T-helper 17 cell (primary cell): ENCODE data around the gene C1orf210. TPM values are rescaled to one million over a fixed set of nuclear protein-coding genes. Genes with fewer than 3 reads are reported as not detected.

Experiments
- ATAC-seq: fragments of 150-1000 bp; cut with Tn5 transposase; 2 replicates; pipeline ENCODE4 v1.10.0; 2021; ENCODE audit warnings: mild to moderate bottlenecking, moderate library complexity
- DNase-seq, 3 donors: peaks; one replicate each; pipeline versions ENCODE4 v3.0.0 to v3.0.0-alpha.2; 2020 to 2021
- H3K9me3 ChIP-seq: one replicate; pipeline ENCODE4 v1.7.0; 2013; ENCODE audit warnings: low read length, mild to moderate bottlenecking; ENCODE audit not compliant: control insufficient read depth, poor library complexity, severe bottlenecking
- H3K27ac Mint-ChIP-seq: one replicate; pipeline ENCODE4 v1.8.0; 2022; ENCODE audit warnings: mild to moderate bottlenecking, moderate library complexity, mixed read lengths
- H3K27me3 Mint-ChIP-seq: one replicate; pipeline ENCODE4 v1.8.0; 2022; ENCODE audit warnings: mixed read lengths
- H3K36me3 Mint-ChIP-seq: one replicate; pipeline ENCODE4 v1.8.0; 2022; ENCODE audit warnings: low read depth, mixed read lengths
- H3K4me1 Mint-ChIP-seq: one replicate; pipeline ENCODE4 v1.8.0; 2022; ENCODE audit warnings: mild to moderate bottlenecking, mixed read lengths
- H3K4me3 Mint-ChIP-seq: one replicate; pipeline ENCODE4 v1.8.0; 2022; ENCODE audit warnings: mild to moderate bottlenecking, moderate library complexity, mixed read lengths
- total RNA-seq, 4 donors: library from RNA in 2 of 4; stranded (reverse) in 2 of 4; gene quantifications; one replicate each; pipeline ENCODE4 v1.2.3 and lab custom pipeline; 2022 to 2026

Gene C1orf210
- total RNA-seq, 2 donors from 2014 or later, result not detected

DNA sequence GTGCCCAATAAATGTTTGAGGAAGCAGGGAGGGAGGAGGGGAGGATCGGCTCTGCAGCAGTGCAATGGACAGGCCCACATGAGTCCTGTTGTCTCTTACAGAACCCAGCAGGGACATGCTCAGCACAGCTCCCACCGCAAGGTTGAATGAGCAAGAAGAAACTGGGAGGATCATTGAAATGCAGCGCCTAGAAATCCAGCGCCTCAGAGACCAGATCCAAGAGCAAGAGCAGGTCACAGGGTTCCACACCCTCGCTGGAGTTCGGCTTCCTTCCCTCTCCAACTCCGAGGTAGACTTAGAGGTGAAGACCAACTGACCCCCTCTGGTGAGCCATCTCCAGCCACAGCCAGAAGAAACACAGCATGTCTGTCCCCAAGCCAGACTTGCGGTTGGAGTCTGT lies 31.5 kb downstream of the C1orf210 start:
- Mint-ChIP-seq H3K36me3 (no peaks in the 10 kb centered on the region), H3K27ac (no peak overlapping the region), H3K4me1 (peaks cover 5% of the 10 kb centered on the region), H3K4me3 (no peak overlapping the region), H3K27me3 (peaks cover 41% of the 10 kb centered on the region)
- ATAC-seq (no peak), DNase-seq (no peak)
- H3K9me3 ChIP-seq, result no peaks in the 10 kb centered on the region

DNA sequence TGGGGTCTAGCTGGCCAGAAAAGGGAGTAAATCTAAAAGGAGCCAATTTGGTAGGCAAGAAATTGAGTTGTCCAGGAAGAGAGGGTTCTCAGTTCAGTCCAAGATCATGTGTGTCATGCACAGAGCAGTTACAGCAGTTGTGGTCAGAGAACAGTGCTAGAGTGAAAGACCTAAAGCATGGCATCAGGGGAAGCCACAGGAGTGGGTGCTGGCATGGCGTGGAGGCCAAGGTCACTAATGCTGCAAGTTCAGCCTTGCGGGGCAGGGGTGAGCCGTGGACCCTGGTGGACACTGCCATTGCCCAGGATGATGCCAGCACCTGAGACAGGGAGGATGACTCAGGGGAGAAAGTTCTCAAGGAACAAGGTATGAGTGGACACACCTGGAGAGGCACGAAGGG lies 32.2 kb downstream of the C1orf210 start:
- Mint-ChIP-seq H3K36me3 (no peaks in the 10 kb centered on the region), H3K27me3 (peaks cover 41% of the 10 kb centered on the region), H3K27ac (no peak overlapping the region), H3K4me1 (peaks cover 5% of the 10 kb centered on the region), H3K4me3 (no peak overlapping the region)
- ATAC-seq, result no peak
- H3K9me3 ChIP-seq, result no peaks in the 10 kb centered on the region
- no peak for DNase-seq

DNA sequence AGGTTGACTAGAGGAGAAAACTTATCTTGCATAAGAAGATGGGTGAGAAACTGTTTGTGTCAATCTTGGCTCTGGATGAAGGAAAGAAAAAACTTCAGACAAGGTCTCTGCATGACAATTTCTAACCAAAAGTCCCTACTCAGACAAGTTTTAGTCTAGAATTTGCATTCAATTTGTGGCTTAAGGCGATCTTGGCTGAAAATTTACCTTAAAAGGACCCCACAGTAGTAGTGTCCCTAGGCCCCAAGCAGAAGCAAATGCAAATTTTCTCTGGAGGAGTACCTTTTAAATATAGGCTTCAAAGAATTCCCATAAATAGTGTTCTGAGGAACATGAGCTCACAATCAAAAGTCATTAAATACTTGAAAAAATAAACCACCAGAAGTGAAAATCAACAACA lies 33.2 kb downstream of the C1orf210 start:
- no peak overlapping the region for H3K27ac Mint-ChIP-seq
- H3K27me3 Mint-ChIP-seq, result peaks cover 41% of the 10 kb centered on the region
- peaks cover 3% of the 10 kb centered on the region for H3K4me1 Mint-ChIP-seq
- DNase-seq (no peak), ATAC-seq (no peak)
- H3K36me3 Mint-ChIP-seq, result no peaks in the 10 kb centered on the region
- no peak overlapping the region for H3K4me3 Mint-ChIP-seq
- no peaks in the 10 kb centered on the region for H3K9me3 ChIP-seq

DNA sequence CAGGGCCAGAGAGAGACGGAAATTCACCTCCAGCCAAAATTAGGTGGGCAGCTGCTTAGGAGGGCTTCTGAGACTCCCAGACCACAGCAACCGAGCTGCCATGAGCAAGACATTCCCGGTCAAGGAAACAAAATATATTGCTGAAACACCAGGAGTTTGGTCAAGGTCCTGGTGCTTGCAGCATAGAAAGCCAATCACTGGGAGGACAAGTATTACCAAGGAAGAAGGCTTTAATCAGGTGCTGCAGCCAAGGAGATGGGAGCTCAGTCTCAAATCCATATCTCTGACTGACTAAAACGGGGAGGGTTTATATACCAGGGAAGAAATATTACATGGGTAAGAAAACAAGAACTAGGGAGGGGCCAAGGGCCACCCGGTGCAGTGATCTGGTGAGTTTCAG lies 34.4 kb downstream of the C1orf210 start:
- H3K4me1 Mint-ChIP-seq, result no peaks in the 10 kb centered on the region
- no peak overlapping the region for H3K4me3 Mint-ChIP-seq
- peaks cover 38% of the 10 kb centered on the region for H3K27me3 Mint-ChIP-seq
- ATAC-seq (no peak), DNase-seq (no peak)
- no peaks in the 10 kb centered on the region for H3K9me3 ChIP-seq
- peaks cover 2% of the 10 kb centered on the region for H3K36me3 Mint-ChIP-seq
- H3K27ac Mint-ChIP-seq, result no peak overlapping the region

DNA sequence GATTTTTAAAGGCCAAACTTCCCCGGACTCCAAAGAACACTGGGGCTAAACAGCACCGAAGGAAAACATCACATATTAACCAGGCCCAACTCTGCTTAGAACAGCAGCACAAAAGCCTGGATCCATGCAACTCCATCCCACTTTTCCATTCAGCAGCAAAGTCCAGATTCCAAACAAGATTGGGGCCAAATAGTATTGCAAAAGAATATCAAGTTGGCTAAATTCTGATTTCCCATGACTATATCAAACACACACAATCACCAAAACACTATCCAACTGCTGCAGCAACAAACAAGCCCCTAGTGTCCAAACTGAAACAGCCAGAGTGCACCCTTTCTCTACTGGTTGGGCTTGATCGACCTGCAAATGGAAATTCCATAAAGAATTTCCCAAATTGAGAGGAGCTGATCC lies 35.0 kb downstream of the C1orf210 start:
- H3K4me3 Mint-ChIP-seq, result no peak overlapping the region
- no peak for ATAC-seq
- no peak overlapping the region for H3K27ac Mint-ChIP-seq

DNA sequence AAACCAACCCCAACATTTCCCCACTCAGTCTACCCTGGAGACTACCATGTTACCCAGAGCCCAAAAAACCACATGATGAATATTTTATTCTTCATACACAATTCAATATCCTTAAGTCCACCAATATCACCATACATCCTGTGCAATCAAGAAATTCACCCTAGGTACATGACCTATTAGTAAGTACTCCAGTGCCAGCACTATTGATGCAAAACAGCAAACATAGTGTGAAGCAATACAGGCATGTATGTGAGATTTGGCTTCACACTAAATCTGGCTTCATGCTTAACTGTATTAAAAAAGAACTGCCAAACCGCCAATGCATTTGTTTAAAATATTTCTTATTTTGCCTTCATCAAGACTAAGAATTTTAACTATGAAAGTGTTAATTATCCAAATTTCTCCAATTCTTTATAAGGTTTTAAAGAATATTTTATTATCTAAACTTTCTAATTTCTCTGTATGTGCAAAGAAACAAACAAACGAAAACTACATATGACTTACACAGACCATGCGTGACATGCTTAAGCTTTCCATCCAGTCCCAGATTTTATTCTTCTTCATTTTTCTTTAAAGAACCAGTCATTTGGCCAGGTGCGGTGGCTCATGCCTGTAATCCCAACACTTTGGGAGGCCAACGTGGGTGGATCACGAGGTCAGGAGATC lies 38.0 kb downstream of the C1orf210 start:
- ATAC-seq (no peak), DNase-seq (no peak)
- H3K27me3 Mint-ChIP-seq, result peaks cover 36% of the 10 kb centered on the region
- no peak overlapping the region for H3K4me3 Mint-ChIP-seq
- H3K4me1 Mint-ChIP-seq, result no peaks in the 10 kb centered on the region
- no peak overlapping the region for H3K27ac Mint-ChIP-seq
- H3K9me3 ChIP-seq, result no peaks in the 10 kb centered on the region
- H3K36me3 Mint-ChIP-seq, result peaks cover 2% of the 10 kb centered on the region

More for the DNA sequence above, 35.0 kb downstream of the C1orf210 start:
- Mint-ChIP-seq H3K27me3 (peaks cover 44% of the 10 kb centered on the region), H3K36me3 (peaks cover 2% of the 10 kb centered on the region), H3K4me1 (no peaks in the 10 kb centered on the region)
- no peaks in the 10 kb centered on the region for H3K9me3 ChIP-seq
- no peak for DNase-seq

DNA sequence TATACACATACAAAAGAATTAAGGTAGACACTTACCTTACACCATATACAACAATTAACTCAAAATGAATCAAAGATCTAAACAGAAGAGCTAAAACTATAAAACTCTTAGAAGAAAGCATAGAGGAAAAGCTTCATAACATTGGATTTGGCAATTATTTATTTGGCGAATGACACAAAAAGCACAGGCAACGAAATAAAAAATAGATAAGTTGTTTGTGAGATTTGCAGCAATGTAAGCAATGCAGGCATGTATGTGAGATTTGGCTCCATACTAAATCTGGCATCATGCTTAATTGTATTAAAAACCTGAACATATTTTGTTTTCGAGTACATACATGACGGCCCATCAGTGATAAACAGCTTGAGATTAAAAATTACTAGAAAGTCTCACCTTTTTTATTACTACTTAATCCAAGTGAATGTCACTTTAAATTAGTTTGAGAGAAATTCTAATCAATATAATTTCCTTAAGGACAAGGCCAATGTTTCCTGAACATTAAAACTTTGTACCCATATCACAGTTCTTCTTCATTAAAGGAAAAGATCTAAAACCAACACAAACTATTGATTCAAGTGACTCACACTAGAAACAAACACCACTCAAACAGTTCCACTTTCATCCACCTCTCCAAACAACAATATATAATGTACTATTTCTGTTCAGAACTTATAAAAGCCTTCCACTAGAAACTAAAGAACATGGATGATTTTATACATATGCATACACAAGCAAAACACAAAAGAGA lies 38.7 kb downstream of the C1orf210 start:
- H3K27ac Mint-ChIP-seq, result no peak overlapping the region
- ATAC-seq (no peak), DNase-seq (no peak)
- H3K4me3 Mint-ChIP-seq, result no peak overlapping the region
- H3K9me3 ChIP-seq, result no peaks in the 10 kb centered on the region
- peaks cover 4% of the 10 kb centered on the region for H3K36me3 Mint-ChIP-seq
- H3K4me1 Mint-ChIP-seq, result no peaks in the 10 kb centered on the region
- H3K27me3 Mint-ChIP-seq, result peaks cover 37% of the 10 kb centered on the region

DNA sequence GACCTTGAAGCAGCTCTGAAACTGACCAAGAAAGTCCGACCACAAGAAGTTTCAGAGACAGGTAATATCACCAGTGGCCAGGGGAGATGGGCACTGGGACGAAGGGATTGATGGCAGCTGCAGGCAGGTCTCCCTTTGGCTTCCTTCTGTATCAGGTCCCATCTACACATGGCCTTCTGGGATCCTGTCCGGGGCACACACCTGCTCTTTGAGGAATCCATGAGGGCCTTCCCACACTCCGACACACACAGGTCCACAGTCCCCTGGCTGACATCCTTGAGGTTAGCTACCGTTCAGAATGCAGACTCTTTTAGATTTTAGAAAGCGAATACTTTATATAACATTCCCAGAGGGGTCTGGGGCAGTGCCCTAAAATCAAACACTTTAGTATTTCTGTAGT lies 42.1 kb downstream of the C1orf210 start:
- Mint-ChIP-seq H3K4me1 (peaks cover 4% of the 10 kb centered on the region), H3K27ac (no peak overlapping the region), H3K36me3 (peaks cover 4% of the 10 kb centered on the region), H3K4me3 (no peak overlapping the region), H3K27me3 (peaks cover 26% of the 10 kb centered on the region)
- no peaks in the 10 kb centered on the region for H3K9me3 ChIP-seq
- no peak for DNase-seq
- no peak for ATAC-seq

DNA sequence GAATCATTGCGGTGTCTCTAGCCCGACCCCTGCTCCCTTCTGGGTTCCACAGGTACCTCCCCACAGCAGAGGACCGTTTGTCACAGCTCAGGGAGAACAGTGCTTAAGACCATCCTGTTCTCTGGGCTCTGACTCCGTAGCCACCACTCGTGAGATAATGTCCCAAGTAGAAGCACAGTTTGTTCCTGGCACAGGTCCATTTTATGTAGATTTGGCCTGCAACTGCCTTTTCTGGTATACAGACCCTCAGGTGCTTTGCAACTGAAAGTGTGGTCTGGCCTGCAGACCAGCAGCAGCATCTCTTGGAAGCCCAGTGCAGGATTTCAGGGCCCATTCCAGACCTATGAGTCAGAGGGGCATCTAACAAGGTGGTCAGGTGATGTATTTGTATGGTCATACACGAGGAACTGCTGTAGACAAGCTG lies 44.0 kb downstream of the C1orf210 start:
- peaks cover 4% of the 10 kb centered on the region for H3K36me3 Mint-ChIP-seq
- H3K4me3 Mint-ChIP-seq, result no peak overlapping the region
- DNase-seq (no peak), ATAC-seq (no peak)
- H3K27ac Mint-ChIP-seq, result no peak overlapping the region
- H3K4me1 Mint-ChIP-seq, result peaks cover 6% of the 10 kb centered on the region
- H3K27me3 Mint-ChIP-seq, result peaks cover 33% of the 10 kb centered on the region
- no peaks in the 10 kb centered on the region for H3K9me3 ChIP-seq

DNA sequence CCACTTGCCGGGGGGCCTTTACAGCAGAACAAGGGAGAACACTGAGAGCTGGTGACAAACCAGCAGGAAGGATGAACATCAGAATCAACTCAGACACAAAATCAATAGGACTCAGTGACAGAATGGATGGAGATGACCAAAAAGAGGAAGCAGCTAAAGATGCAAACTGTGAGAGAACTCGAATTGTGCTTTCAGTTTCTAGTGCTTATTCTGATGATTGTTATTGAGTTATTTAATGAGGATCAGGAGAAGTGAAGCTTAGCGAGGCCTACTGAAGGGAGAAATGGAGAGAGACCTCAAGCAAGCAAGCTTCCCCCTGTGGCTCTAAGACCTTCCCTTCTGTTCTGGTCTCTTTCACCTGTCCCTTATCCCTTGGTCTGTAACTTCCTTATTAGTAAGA lies 45.9 kb downstream of the C1orf210 start:
- peaks cover 6% of the 10 kb centered on the region for H3K36me3 Mint-ChIP-seq
- peaks cover 37% of the 10 kb centered on the region for H3K27me3 Mint-ChIP-seq
- H3K4me3 Mint-ChIP-seq, result no peak overlapping the region
- H3K27ac Mint-ChIP-seq, result no peak overlapping the region
- H3K9me3 ChIP-seq, result no peaks in the 10 kb centered on the region
- ATAC-seq, result peak; percentile 53
- no peak for DNase-seq
- H3K4me1 Mint-ChIP-seq, result peaks cover 10% of the 10 kb centered on the region

DNA sequence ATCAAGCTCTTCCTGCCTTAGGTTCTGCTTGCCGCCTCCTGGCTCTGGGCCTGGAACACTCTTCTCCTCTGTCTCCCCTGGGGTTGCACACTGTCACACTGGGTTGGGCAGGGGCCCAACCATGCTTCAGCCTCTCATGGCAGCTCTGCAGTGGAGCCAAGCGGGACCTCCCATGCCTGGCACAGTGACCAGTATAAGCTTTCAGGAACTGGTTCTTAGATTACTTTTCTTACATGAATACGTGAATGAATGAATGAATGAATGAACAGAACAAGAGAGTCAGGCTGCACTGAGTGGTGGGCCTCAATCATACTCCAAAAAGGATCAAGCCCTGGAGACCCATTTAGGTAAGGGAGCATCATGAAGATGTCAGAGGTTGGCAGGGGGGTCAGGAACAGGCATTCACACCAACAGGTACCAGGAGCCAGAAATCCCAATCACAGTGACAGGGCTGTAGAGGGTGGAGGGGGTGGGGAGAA lies 46.4 kb downstream of the C1orf210 start:
- peak; percentile 12 for ATAC-seq
- Mint-ChIP-seq H3K27me3 (peaks cover 37% of the 10 kb centered on the region), H3K27ac (no peak overlapping the region), H3K4me3 (no peak overlapping the region), H3K36me3 (peaks cover 6% of the 10 kb centered on the region), H3K4me1 (peaks cover 10% of the 10 kb centered on the region)
- DNase-seq, result no peak
- no peaks in the 10 kb centered on the region for H3K9me3 ChIP-seq

DNA sequence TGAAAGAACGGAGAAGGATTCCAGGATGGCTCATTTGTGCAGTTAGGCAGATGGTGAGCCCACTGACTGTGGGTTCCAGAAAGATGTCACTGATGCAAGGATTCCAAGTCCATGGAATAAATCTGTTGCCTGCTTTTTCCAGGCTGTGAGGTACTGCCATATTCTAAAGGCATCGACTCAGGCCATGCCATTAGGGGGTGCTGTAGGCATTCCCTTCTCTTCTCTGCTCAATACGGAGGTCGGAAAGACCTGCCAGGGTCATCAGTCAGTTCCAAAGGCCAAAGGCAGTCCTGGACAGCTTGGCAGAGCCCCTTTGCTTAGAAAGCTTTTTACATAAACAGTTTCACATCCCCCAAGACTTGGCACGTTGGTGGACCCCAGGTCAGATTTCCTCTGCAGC lies 47.3 kb downstream of the C1orf210 start:
- ATAC-seq (no peak), DNase-seq (no peak)
- no peaks in the 10 kb centered on the region for H3K9me3 ChIP-seq
- no peak overlapping the region for H3K4me3 Mint-ChIP-seq
- H3K4me1 Mint-ChIP-seq, result peaks cover 10% of the 10 kb centered on the region
- no peak overlapping the region for H3K27ac Mint-ChIP-seq
- peaks cover 6% of the 10 kb centered on the region for H3K36me3 Mint-ChIP-seq
- peaks cover 40% of the 10 kb centered on the region for H3K27me3 Mint-ChIP-seq

DNA sequence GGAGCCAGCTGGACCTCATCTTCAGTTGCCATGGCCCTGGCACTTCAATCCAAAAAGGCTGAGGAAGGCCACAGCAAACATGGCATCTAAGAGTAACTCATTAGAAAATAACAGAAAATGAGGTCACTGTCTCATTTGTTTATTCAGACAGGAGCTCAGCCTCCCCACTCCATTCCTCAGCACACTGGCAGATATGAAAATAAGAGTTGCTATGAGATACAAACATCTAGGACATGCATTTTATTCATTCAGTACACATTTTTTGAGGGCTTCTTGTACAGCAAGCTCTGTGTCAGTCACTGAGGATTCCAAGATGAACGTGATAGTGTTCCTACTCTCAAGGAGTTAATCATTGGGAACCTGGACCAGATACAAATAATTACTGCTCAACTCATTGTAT lies 48.3 kb downstream of the C1orf210 start:
- no peaks in the 10 kb centered on the region for H3K9me3 ChIP-seq
- Mint-ChIP-seq H3K4me3 (no peak overlapping the region), H3K36me3 (peaks cover 5% of the 10 kb centered on the region), H3K4me1 (peaks cover 10% of the 10 kb centered on the region), H3K27ac (no peak overlapping the region), H3K27me3 (peaks cover 39% of the 10 kb centered on the region)
- no peak for DNase-seq
- ATAC-seq, result no peak
